OCI-M2 (cell line): ENCODE results near the gene PDCD4.
"Not testable (repeated sequence)": the region's sequence is repeated elsewhere in the genome, so short reads cannot be mapped to it uniquely, and the experiment has no call there.

Source experiments
- DNase-seq: peaks from one replicate; lab custom pipeline; 2025; ENCODE audit not compliant: unreplicated experiment; lab: John Stamatoyannopoulos, UW

PDCD4 gene

DNA sequence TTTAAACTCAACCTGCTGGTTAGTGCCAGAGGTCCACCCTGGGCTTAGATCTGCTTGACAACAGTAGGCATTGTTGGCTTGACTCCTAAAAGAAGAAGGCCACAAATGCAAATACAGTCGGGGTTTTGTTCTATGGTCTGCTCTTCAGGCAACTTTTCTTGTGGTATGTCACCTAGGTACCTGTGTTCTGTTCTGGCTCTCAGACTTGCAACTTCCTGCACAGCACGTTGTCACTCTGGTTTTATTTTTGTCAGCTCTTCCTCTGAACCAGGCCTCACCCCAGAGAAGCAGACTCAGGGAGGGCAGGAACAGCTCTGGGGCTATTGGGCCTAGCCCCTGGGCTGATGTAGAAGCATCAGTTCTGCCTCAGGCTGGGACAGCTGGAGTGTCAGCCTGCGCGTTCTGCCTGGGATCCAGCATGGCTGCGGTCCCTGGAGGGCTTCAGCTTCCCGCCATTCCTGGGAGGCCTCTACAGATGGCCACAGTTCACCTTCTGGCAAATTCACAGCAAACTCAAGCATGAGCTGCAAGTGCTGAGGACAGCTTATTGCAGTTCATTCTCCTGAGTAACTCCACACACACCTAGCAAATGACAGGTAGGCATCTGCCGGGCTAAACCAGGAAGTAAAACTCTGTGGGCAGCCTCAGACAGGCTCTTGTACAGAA, 11.0 kb upstream of the PDCD4 start:
- DNase-seq: no peak

- DNase-seq: no peak
Observed at GRCh38 chr10:110861476-110861875, 10.3 kb upstream of the PDCD4 start.

DNA sequence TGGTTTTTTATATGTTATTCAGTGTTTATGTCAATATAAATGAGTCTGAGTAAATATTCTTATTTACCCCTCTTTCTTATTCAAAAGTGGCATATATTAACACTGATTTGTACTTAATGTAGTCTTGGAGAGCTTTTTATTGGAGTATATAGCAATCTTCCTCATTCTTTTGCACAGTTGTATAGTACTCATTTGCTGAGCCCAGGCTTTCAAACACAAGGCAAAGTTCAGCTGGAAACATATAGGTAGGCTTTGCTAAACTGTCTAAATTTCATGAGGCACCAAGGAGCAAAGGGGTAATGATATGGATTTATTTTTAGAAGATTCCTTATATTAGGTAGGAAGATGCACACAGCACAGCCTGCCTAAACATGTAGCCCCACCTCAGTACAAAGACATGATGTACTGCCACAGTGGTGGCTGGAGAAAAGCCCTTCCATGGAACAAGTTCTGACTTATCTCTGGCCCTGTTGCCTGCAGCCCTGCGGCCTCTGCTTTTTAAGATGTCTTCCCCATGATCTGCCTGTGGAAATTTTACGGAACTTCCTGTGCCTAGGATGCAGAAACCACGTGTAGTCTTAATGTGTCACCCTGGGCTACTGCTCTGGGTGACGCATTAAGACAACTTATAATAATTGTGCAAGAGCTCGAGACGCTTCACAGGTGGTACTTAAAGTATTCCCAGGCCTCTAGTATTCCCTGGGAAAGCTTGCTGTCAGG, 9.6 kb upstream of the PDCD4 start:
- DNase-seq: no peak

DNA sequence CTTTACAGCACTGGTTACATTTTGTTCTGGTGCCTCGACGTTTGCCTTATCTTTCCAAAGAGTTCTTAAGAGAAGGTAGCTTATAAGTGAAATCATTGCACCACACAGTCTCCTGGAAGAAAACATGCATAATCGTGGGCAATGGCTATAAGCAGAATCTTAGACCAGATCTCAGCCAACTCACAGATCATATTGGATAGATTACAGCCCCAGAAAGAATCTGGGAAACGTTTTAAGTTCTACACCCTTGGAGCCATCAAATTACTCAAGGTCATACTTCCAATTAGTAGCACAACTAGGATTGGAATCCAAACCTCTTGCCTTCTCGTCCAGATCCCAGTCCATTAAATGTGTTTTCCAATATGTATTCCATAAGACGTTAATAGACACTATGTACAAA, 8.8 kb upstream of the PDCD4 start:
- no peak for DNase-seq

- DNase-seq: no peak
Observed at GRCh38 chr10:110863361-110863760, 8.4 kb upstream of the PDCD4 start.

- DNase-seq: no peak
Observed at GRCh38 chr10:110863956-110864355, 7.8 kb upstream of the PDCD4 start.

GRCh38 chr10:110864662-110865140, 7.0 kb upstream of the PDCD4 start:
- DNase-seq: no peak

DNA sequence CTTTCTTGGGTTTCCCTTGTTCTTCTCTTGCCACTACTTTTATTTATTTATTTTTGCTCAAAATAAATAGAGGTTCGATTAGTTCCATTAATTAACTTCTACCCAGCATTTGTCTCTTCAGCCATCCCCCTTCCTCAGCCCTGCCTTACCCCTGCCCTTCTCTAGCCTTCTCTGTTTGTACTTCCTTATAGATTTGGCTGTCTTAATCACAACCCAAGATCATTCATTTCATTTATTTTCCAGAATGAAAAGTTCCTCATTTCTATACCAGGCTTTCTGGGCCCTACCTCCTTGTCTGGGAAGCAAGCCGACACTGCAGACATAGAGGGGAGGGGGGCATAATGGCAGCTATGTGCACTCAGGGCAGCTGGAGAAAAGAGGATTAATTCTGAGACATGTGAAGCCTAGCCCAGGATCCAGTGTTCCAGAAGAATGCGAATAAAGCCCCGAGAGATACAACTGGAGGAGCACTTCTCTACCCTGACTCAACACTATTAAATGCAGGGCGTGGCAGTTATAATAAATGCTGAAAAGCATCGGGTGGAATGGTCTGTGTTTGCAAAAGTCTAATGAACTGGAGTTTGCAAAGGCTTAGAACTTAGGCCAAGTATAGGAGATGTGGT, 6.4 kb upstream of the PDCD4 start:
- no peak for DNase-seq

DNA sequence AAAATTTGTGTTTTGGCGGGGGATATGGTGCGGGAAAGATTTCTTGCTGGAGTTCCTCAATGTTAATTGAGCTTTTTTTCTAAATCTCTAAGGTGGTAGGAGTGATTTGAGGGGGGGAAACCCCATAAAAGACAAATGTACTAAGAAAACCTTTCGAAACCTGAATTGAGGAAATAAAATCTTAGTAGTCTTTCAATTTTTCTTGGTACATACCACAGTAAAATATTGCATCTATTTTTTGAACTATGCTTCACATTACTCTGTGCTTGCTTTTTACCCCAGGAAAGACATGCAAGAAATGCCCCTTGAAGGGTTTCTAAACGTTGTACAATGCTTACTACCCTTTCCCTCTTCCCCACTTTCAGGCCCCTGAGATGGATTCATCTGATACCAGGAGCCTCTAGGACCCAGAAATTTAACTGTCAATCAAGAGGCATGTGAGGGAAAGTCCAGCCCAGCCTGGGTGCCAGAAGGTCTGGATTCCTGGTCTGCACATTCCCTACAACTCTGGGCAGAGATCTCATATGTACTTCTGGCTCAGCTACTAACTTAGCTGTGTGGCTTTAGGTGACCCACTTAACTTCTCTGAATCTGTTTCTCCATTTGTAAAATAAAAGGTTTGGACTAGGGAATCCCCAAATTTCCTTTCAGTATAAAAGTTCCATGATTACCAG, 5.8 kb upstream of the PDCD4 start:
- no peak for DNase-seq

- not testable (repeated sequence) for DNase-seq
Observed at GRCh38 chr10:110867011-110867806, 4.5 kb upstream of the PDCD4 start.

GRCh38 chr10:110867807-110868465, 3.8 kb upstream of the PDCD4 start:
- DNase-seq: no peak

DNA sequence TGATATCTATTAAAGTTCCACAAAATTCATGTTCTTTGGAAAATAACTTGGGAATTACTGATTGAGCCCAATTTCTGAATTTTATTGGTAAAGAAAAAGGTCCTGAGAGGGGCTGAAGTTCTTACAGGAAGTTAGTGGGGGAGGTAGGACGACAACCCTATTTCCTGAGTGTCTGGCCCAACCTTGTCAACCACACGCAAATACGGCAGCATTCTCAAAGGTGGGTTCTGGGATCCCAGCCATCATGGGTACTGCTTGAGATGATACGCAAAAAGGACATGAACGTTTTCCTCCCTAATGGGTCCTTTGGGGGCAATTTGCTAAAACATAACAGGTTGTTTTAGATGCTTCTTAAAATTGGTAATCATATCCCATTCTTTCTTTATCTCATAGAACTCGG, 2.7 kb upstream of the PDCD4 start:
- no peak for DNase-seq

DNA sequence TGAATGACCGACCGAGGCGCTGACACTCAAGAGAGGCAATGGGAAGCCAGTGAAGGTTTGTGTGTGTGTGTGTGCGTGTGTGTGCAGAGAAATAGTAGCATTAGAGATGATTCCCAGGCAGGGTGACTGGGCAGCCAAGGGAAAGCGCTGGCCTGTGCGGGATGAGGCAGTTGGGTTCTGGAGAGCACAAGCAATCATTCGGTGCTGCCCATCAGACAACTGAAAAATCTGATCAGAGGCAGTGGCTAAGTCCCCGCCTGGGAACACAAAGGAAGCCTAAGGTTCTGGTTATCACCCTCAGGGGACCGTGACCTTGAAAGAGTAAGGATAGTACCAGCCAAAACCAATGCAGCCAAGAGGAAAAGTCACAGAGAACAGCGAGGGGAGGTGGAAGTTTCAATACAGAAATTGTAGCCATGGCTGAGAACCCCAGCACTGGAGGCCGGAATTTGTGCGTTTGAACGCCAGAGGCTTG, 868 bp upstream of the PDCD4 start:
- DNase-seq: no peak

DNA sequence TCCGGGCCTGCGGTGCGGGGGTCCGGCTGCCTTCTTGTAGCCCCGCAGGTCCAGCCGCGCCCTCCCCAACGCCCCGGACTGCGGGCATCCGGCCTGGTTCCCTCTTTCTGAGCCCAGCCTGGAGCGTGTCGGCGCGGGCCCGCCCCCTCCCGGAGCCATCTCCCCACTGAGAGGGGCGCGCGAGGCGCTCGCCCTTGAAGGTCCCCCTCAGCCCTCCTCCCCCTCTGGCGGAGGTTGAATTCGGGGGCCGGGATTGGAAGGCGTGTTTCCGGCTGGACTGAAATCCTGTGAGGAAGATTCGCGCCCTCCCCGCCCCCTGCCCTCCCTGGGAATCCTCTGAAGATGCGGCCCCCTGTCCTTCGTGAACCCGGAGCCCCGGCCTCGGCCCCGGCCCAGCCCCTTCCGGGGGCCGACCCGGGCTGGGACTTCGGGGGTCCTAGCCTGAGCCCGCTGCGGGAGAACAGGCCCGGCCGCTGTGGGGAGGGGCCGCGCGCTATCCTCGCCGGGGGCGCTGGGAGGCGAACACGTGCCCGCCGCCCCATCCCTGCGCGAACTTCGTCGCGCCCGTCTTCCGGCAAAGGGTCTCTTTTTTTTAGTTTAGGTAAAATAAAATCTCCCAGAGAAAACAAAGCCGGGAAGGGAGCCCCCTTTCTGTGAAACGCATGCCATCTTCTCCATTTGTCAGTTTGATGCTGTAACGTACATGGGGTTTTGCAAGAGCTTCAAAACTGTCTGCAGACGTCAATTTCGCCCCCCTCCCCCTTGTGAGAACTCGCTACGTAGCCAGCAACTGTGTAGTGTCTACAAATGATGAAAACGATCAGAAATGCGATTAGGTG, 636 bp downstream of the PDCD4 start:
- DNase-seq: no peak

- no peak for DNase-seq
Observed at GRCh38 chr10:110872984-110873923, 1.5 kb downstream of the PDCD4 start.

GRCh38 chr10:110873951-110874350, 2.2 kb downstream of the PDCD4 start:
- DNase-seq: no peak

- DNase-seq: no peak
Observed at GRCh38 chr10:110876000-110876399, 4.3 kb downstream of the PDCD4 start.

GRCh38 chr10:110876788-110877187, 5.1 kb downstream of the PDCD4 start:
- no peak for DNase-seq
